ENCODE data around the gene ATP9A.

Gene ATP9A

GRCh38 chr20:51547951-51548350 lies 220.2 kb downstream of the ATP9A start:
- Histone ChIP-seq H3K27ac (no peak overlapping the region), H3K4me2 (ENCODE audit: low read length) (no peak overlapping the region), H3K79me2 (no peaks in the 10 kb centered on the region), H3K9ac (no peak overlapping the region), H3K4me3 (ENCODE audit: low read depth, low read length) (no peak overlapping the region), H3K4me1 (no peaks in the 10 kb centered on the region), H3K9me3 (ENCODE audit: control insufficient read depth, low read length) (no peaks in the 10 kb centered on the region), H2AFZ (no peak overlapping the region), H3K36me3 (ENCODE audit: control insufficient read depth, insufficient read depth, low read length) (no peaks in the 10 kb centered on the region), H3K27me3 (ENCODE audit: control insufficient read depth, insufficient read depth, low read length) (no peaks in the 10 kb centered on the region)
- TF ChIP-seq CTCF (IDR thresholded peaks at IDR 0.05), result no peak

Data from parathyroid adenoma (tissue), 2 donors.